ENCODE data around the gene NDUFB5. TPM values are rescaled to one million over a fixed set of nuclear protein-coding genes. Genes with fewer than 3 reads are reported as not detected.

Gene NDUFB5
- total RNA-seq, 1 experiment from 2014 or later = 116 TPM

- peaks cover 2% of the 10 kb centered on the region; the same call in 1 of the 2 replicates for H3K79me2 ChIP-seq (ENCODE audit: insufficient read depth, low read length)
- BruUV-seq (replicated peaks) = TSS peak; percentile 23
- intact Hi-C loops (cut with micrococcal nuclease) = no loop called here
- DNase-seq (ENCODE audit: low read depth, low spot score) (no peak), ATAC-seq (no peak)
- TF ChIP-seq POLR2AphosphoS5 (IDR thresholded peaks at IDR 0.05; ENCODE audit: low read depth, low read length) = no peak
- TF ChIP-seq SIN3A (IDR thresholded peaks at IDR 0.05; ENCODE audit: low read depth) = no peak
- TF ChIP-seq REST (IDR thresholded peaks at IDR 0.05; ENCODE audit: low read depth) = no peak
- TF ChIP-seq CTCF (IDR thresholded peaks at IDR 0.05 in 2 of 3, conservative IDR thresholded peaks at IDR 0.05 in 1 of 3; ENCODE audit: borderline replicate concordance in 1 of 3, insufficient read depth in 1 of 3, low read depth in 2 of 3, low read length in 2 of 3) = no peak
- no peak for TF ChIP-seq SP1 (IDR thresholded peaks at IDR 0.05; ENCODE audit: low read depth)
- no peak for TF ChIP-seq MAX (IDR thresholded peaks at IDR 0.05)
- H3K4me1 ChIP-seq (ENCODE audit: control insufficient read depth in 1 of 2, insufficient read depth in 2 of 2, low read length in 2 of 2) = no peaks in the 10 kb centered on the region
- H3K9me3 ChIP-seq (ENCODE audit: control insufficient read depth in 1 of 2, insufficient read depth in 1 of 2, low read depth in 1 of 2, low read length in 2 of 2) = no peaks in the 10 kb centered on the region
- H3K4me2 ChIP-seq (ENCODE audit: low read length) = no peak overlapping the region
- H3K36me3 ChIP-seq (ENCODE audit: control insufficient read depth in 1 of 2, insufficient read depth in 2 of 2, low read length in 2 of 2) = peaks cover 48 to 50% of the 10 kb centered on the region in 2 experiments
- POLR2A ChIA-PET = no interaction called here
- H3K27ac ChIP-seq (ENCODE audit: low read depth, low read length) = no peak overlapping the region
- H4K20me1 ChIP-seq (ENCODE audit: insufficient read depth) = no peaks in the 10 kb centered on the region; the same call in 1 of the 2 replicates
- H2AFZ ChIP-seq (ENCODE audit: low read depth, low read length, poor library complexity, severe bottlenecking) = no peak overlapping the region
- H3K9me2 ChIP-seq (ENCODE audit: insufficient read depth) = no peaks in the 10 kb centered on the region
- CTCF ChIA-PET = no interaction called here
- no peaks in the 10 kb centered on the region for H3K27me3 ChIP-seq (ENCODE audit: insufficient read depth, low read length)
- H3K4me3 ChIP-seq (replicated peaks in 1 of 2; ENCODE audit: low read depth in 1 of 2, low read length in 2 of 2) = no peak overlapping the region
- H3K9ac ChIP-seq (ENCODE audit: low read length) = no peak overlapping the region
- RAD21 ChIA-PET (ENCODE audit: low non-redundant PET in 1 of 2, low total read pairs in 2 of 2, uncharacterized antibody in 2 of 2, unreplicated experiment in 2 of 2) = no interaction called here
Observed at GRCh38 chr3:179590669-179591068, 13.9 kb upstream of the NDUFB5 start.
